ENCODE measurements around the gene TANC1. TPM values are rescaled to one million over a fixed set of nuclear protein-coding genes. Genes with fewer than 3 reads are reported as not detected.

Gene TANC1
- total and polyA plus RNA-seq, 2 of the 4 experiments (the other 2 are of a cell fraction), result 10.2 to 12.9 TPM

DNA sequence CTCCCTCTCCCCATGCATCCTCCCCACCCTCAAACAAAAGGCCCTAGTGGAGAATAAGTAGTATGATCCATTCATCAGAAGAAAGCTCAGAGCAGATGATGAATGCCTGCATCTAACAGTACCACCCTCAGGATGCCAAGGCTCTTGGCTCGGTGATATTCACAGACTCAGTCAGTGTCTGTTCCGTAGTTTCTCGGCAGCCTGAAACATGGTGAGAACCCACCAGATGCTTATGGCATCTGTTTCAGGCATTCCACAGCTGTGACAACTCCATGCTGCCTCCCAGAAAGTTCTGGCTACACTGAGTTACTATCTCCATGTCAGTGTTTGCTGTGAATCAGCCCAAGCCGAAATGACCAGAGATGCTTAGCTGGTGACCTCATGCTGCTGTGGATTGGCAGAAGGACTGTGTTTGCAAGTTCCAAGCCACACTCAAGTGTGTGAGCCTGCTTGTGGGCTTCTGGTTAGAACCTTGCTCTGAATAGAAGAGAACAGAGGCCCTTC lies 234.2 kb downstream of the TANC1 start:
- H4K20me1 ChIP-seq (ENCODE audit: insufficient read depth, low read length), result peaks cover 8% of the 10 kb centered on the region; the same call in 1 of the 2 replicates
- H3K9ac ChIP-seq (ENCODE audit: low read depth, low read length), result no peak overlapping the region; the same call in 1 of the 2 replicates
- H3K14ac ChIP-seq (replicated peaks; ENCODE audit: low read depth, low read length), result peak overlapping the region; percentile 74
- intact Hi-C loops (cut with micrococcal nuclease) (loop anchor here (1.0 to 10.0 kb wide), 3 partner anchors 69 to 512 kb away; partner anchors contain the start of genes MARCHF7 and TANC1), dilution Hi-C loops (cut with HindIII; ENCODE audit: low sequenced_read_pairs, unreplicated experiment) (no loop called here), in situ Hi-C loops (cut with MboI; ENCODE audit: low sequenced_read_pairs) (no loop called here)
- H3K9me1 ChIP-seq (ENCODE audit: insufficient read depth, low read length), result peaks cover 29% of the 10 kb centered on the region
- peak overlapping the region; percentile 56 for H4K91ac ChIP-seq (ENCODE audit: insufficient read depth, low read depth, low read length)
- H4K5ac ChIP-seq (ENCODE audit: low read depth, low read length), result no peak overlapping the region
- peak overlapping the region; percentile 2; the same call in 1 of the 2 replicates for H3K18ac ChIP-seq (ENCODE audit: low read depth, low read length)
- H3K4me3 ChIP-seq (ENCODE audit: insufficient read depth, low read depth, low read length), result no peak overlapping the region
- peak overlapping the region; percentile 69 for H2AK5ac ChIP-seq (ENCODE audit: low read depth, low read length)
- no peaks in the 10 kb centered on the region for H3K9me3 ChIP-seq (ENCODE audit: control insufficient read depth, insufficient read depth, low read length)
- DNase-seq (peak; percentile 100), ATAC-seq (ENCODE audit: low read depth) (peak; percentile 94)
- peak overlapping the region; percentile 42 for H3K27ac ChIP-seq (ENCODE audit: insufficient read depth, low read length)
- peak overlapping the region; percentile 50 for H3K56ac ChIP-seq (ENCODE audit: extremely low read depth, insufficient read depth, low read length)
- H4K8ac ChIP-seq (ENCODE audit: low read depth in 2 of 2, low read length in 2 of 2), result peak overlapping the region in 1 of 2 experiments; percentile 42; a peak in 1 of 4 replicates
- H3K27me3 ChIP-seq (ENCODE audit: control insufficient read depth, insufficient read depth, low read length), result no peaks in the 10 kb centered on the region
- no TSS peak for BruUV-seq (replicated peaks)
- H2BK20ac ChIP-seq (ENCODE audit: low read depth, low read length), result peak overlapping the region; percentile 93
- H3K23ac ChIP-seq (ENCODE audit: low read depth, low read length), result peak overlapping the region; percentile 21; the same call in 1 of the 2 replicates
- ChIA-PET POLR2A (ENCODE audit: unreplicated experiment) (interaction anchor here (0.6 kb wide), 1 partner anchor 78 kb away, joined by 5 read pairs; no protein-coding TSS in a partner anchor), CTCF (interaction anchor here (0.8 kb wide), 1 partner anchor 19 kb away, joined by 3 read pairs; no protein-coding TSS in a partner anchor)
- H2AK9ac ChIP-seq (replicated peaks; ENCODE audit: low read depth, low read length, poor library complexity), result peak overlapping the region; percentile 28
- peak overlapping the region; percentile 35; the same call in 1 of the 3 replicates for H2BK15ac ChIP-seq (ENCODE audit: low read depth, low read length)
- H2BK5ac ChIP-seq (ENCODE audit: low read depth, low read length, poor library complexity, severe bottlenecking), result peak overlapping the region; percentile 64
- 0% methylated on average over 3 of the region's 4 CpGs; no CpG with 5 or more reads in 1 of the 2 experiments for WGBS, 2 experiments (ENCODE audit: extremely low coverage in 2 of 2, insufficient read length in 1 of 2)
- H3K4me1 ChIP-seq (ENCODE audit: control insufficient read depth, insufficient read depth, low read length), result peaks cover 13% of the 10 kb centered on the region
- peaks cover 4 to 18% of the 10 kb centered on the region in 2 experiments; a peak in 3 of 4 replicates for H3K79me1 ChIP-seq (ENCODE audit: low read depth in 1 of 2, low read length in 2 of 2)
- H2BK120ac ChIP-seq (ENCODE audit: low read depth, low read length), result peak overlapping the region; percentile 74
- H2AFZ ChIP-seq (replicated peaks; ENCODE audit: low read length, poor library complexity), result peak overlapping the region; percentile 76
- peaks cover 21% of the 10 kb centered on the region for H3K36me3 ChIP-seq (ENCODE audit: control insufficient read depth, insufficient read depth, low read length)
- peak overlapping the region; percentile 43 for H3K4me2 ChIP-seq (ENCODE audit: low read depth, low read length)
- H3K4ac ChIP-seq (ENCODE audit: low read depth, low read length), result peak overlapping the region; percentile 92
- TF ChIP-seq, protein P1, sequence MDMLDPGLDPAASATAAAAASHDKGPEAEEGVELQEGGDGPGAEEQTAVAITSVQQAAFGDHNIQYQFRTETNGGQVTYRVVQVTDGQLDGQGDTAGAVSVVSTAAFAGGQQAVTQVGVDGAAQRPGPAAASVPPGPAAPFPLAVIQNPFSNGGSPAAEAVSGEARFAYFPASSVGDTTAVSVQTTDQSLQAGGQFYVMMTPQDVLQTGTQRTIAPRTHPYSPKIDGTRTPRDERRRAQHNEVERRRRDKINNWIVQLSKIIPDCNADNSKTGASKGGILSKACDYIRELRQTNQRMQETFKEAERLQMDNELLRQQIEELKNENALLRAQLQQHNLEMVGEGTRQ (IDR thresholded peaks at IDR 0.05; ENCODE audit: low read depth, low read length), result no peak
- peak; percentile 37; the same call in 1 of the 2 replicates for TF ChIP-seq CEBPB (IDR thresholded peaks at IDR 0.05; ENCODE audit: low read depth, low read length)
- peak; percentile 61; the same call in 1 of the 2 replicates for TF ChIP-seq POLR2A (IDR thresholded peaks at IDR 0.05; ENCODE audit: low read depth, low read length)
- no peak for TF ChIP-seq MAZ (IDR thresholded peaks at IDR 0.05; ENCODE audit: borderline replicate concordance, low read depth, low read length)
- 0 out of 2 replicates have a peak, but pooled peaks have one; percentile 14 for TF ChIP-seq SMC3 (IDR thresholded peaks at IDR 0.05; ENCODE audit: low read depth, low read length)
- TF ChIP-seq RCOR1 (IDR thresholded peaks at IDR 0.05; ENCODE audit: insufficient replicate concordance, low read length), result peak; percentile 93
- peak; percentile 30; the same call in 1 of the 2 replicates for TF ChIP-seq RAD21 (IDR thresholded peaks at IDR 0.05; ENCODE audit: low read length)
- no peak for TF ChIP-seq CHD1 (IDR thresholded peaks at IDR 0.05; ENCODE audit: low read depth, low read length)
- TF ChIP-seq ELK1 (IDR thresholded peaks at IDR 0.05; ENCODE audit: borderline replicate concordance, low read depth, low read length), result no peak
- TF ChIP-seq MAFK (IDR thresholded peaks at IDR 0.05; ENCODE audit: low read depth, low read length), result no peak
- no peak for TF ChIP-seq NFE2L2 (IDR thresholded peaks at IDR 0.05; ENCODE audit: low read depth, low read length)
- TF ChIP-seq BHLHE40 (IDR thresholded peaks at IDR 0.05; ENCODE audit: low read depth, low read length), result no peak
- peak; percentile 86 for TF ChIP-seq MXI1 (IDR thresholded peaks at IDR 0.05; ENCODE audit: borderline replicate concordance, low read depth, low read length)
- TF ChIP-seq FOS (IDR thresholded peaks at IDR 0.05; ENCODE audit: low read depth, low read length), result peak; percentile 84

Data from IMR-90 (cell line).